Endothelial cell of umbilical vein (primary cell): Measurements from ENCODE around the gene GSE1. TPM values are rescaled to one million over a fixed set of nuclear protein-coding genes. Genes with fewer than 3 reads are reported as not detected.

Experiments used
- BruUV-seq: library from RNA; stranded (reverse); fragments of 400-500 nt; replicated peaks from 2 replicates; lab custom pipeline; 2021; lab: Mats Ljungman, UMichigan
- CTCF ChIA-PET: fragments of 300-600, 350-600 bp; sonication (Branson Sonifier 250); formaldehyde crosslinking; loops from one replicate; lab custom pipeline; 2021; ENCODE audit warnings: antibody characterized with exemption, inconsistent platforms; lab: Charles Lee
- POLR2A ChIA-PET: fragments of 300-600, 350-600 bp; sonication (Branson Sonifier 250); formaldehyde crosslinking; loops from one replicate; lab custom pipeline; 2021; ENCODE audit warnings: antibody characterized with exemption, inconsistent platforms; lab: Charles Lee
- DNase-seq: peaks from one replicate; pipeline ENCODE4 v3.0.0-alpha.2; 2011; ENCODE audit warnings: low read depth, low spot score
- FAIRE-seq: peaks from 2 replicates; lab custom pipeline; 2011; peaks lifted over from hg19 to GRCh38; lab: Jason Lieb, UNC
- H2AFZ ChIP-seq: 2 replicates; pipeline ENCODE4 v1.6.0; 2012; ENCODE audit warnings: low read depth, low read length, control low read depth, inconsistent platforms
- H3K27ac ChIP-seq: 2 replicates; pipeline ENCODE4 v1.5.1; 2011; ENCODE audit warnings: low read depth, mild to moderate bottlenecking, control low read depth, low read length, moderate library complexity; ENCODE audit not compliant: insufficient read depth
- H3K27me3 ChIP-seq, 2 experiments: 2 replicates each; pipeline versions ENCODE4 v1.6.0 to v1.6.1; 2011; ENCODE audit warnings: low read length in 2 of 2, mixed read lengths in 1 of 2; ENCODE audit not compliant: control insufficient read depth in 2 of 2, insufficient read depth in 2 of 2
- H3K36me3 ChIP-seq, 2 experiments: 2 replicates in 1 of 2; 3 replicates in 1 of 2; pipeline ENCODE4 v1.5.1; 2011; ENCODE audit warnings: low read length in 2 of 2, mild to moderate bottlenecking in 1 of 2, moderate library complexity in 1 of 2; ENCODE audit not compliant: control insufficient read depth in 2 of 2, insufficient read depth in 2 of 2; ENCODE audit errors: extremely low read depth in 1 of 2
- H3K4me1 ChIP-seq: 3 replicates; pipeline ENCODE4 v1.5.1; 2011; ENCODE audit warnings: mild to moderate bottlenecking, low read length; ENCODE audit not compliant: control insufficient read depth, insufficient read depth; ENCODE audit errors: extremely low read depth
- H3K4me2 ChIP-seq: 2 replicates; pipeline ENCODE4 v1.6.1; 2011; ENCODE audit warnings: low read length, control low read depth, mixed read lengths; ENCODE audit not compliant: insufficient read depth
- H3K4me3 ChIP-seq, 3 experiments: fragments of 200-600 bp in 1 of 3; sonication (generic), shearing (Covaris generic) in 1 of 3; replicated peaks in 1 of 3; 2 replicates each; pipeline ENCODE4 v1.5.1; 2011 to 2016; ENCODE audit warnings: control low read depth in 3 of 3, low read length in 3 of 3, mild to moderate bottlenecking in 2 of 3, inconsistent platforms in 1 of 3, low read depth in 1 of 3, moderate library complexity in 1 of 3; ENCODE audit not compliant: insufficient read depth in 1 of 3
- H3K79me2 ChIP-seq: 2 replicates; pipeline ENCODE4 v1.6.0; 2012; ENCODE audit warnings: low read length, inconsistent platforms; ENCODE audit not compliant: control insufficient read depth, insufficient read depth
- H3K9ac ChIP-seq: replicated peaks from 2 replicates; pipeline ENCODE3; 2011; ENCODE audit warnings: low read length, control low read depth; ENCODE audit not compliant: insufficient read depth; ENCODE audit errors: extremely low read depth
- H3K9me1 ChIP-seq: replicated peaks from 3 replicates; pipeline ENCODE4 v1.6.0; 2011; ENCODE audit warnings: mild to moderate bottlenecking, low read length; ENCODE audit not compliant: control insufficient read depth, insufficient read depth; ENCODE audit errors: extremely low read depth
- H3K9me3 ChIP-seq: replicated peaks from 2 replicates; pipeline ENCODE4 v1.5.1; 2012; ENCODE audit warnings: low read length, inconsistent platforms; ENCODE audit not compliant: control insufficient read depth, insufficient read depth
- H4K20me1 ChIP-seq: replicated peaks from 2 replicates; pipeline ENCODE3; 2011; ENCODE audit warnings: mild to moderate bottlenecking, low read length; ENCODE audit not compliant: control insufficient read depth, insufficient read depth; ENCODE audit errors: extremely low read depth
- CTCF ChIP-seq, 2 donors: IDR thresholded peaks; 1 replicate in 1 of 2; 2 replicates in 1 of 2; pipeline ENCODE4 v1.5.1; 2011; ENCODE audit warnings: low read length in 2 of 2, mild to moderate bottlenecking in 2 of 2, moderate library complexity in 2 of 2, control low read depth in 1 of 2, inconsistent platforms in 1 of 2, low read depth in 1 of 2; ENCODE audit not compliant: insufficient read depth in 1 of 2; ENCODE audit errors: extremely low read depth in 1 of 2
- EZH2 ChIP-seq: IDR thresholded peaks from 2 replicates; pipeline ENCODE4 v1.6.1; 2012; ENCODE audit warnings: borderline replicate concordance, low read depth, mild to moderate bottlenecking, moderate library complexity, low read length, inconsistent platforms; ENCODE audit not compliant: severe bottlenecking
- FOS ChIP-seq: IDR thresholded peaks from 2 replicates; pipeline ENCODE4 v1.6.1; 2011; ENCODE audit warnings: mild to moderate bottlenecking, low read length, moderate library complexity, borderline replicate concordance; ENCODE audit not compliant: insufficient read depth
- GATA2 ChIP-seq: IDR thresholded peaks from 2 replicates; pipeline ENCODE4 v1.7.0; 2011; ENCODE audit warnings: low read depth, mild to moderate bottlenecking, moderate library complexity, mixed read lengths, low read length; ENCODE audit not compliant: insufficient read length, insufficient read depth
- JUN ChIP-seq: IDR thresholded peaks from 2 replicates; pipeline ENCODE4 v1.6.1; 2011; ENCODE audit warnings: borderline replicate concordance, low read depth; ENCODE audit not compliant: insufficient read length, insufficient read depth
- MAX ChIP-seq: IDR thresholded peaks from 2 replicates; pipeline ENCODE4 v1.6.1; 2011; ENCODE audit not compliant: insufficient read depth, insufficient read length
- MYC ChIP-seq: IDR thresholded peaks from one replicate; pipeline ENCODE4 v1.6.1; 2011; ENCODE audit warnings: mild to moderate bottlenecking, low read depth, low read length
- POLR2A ChIP-seq: IDR thresholded peaks from 2 replicates; pipeline ENCODE4 v1.6.1; 2012; ENCODE audit warnings: low read depth, mild to moderate bottlenecking, control low read depth, low read length
- POLR2AphosphoS5 ChIP-seq: IDR thresholded peaks from 2 replicates; pipeline ENCODE4 v1.6.1; 2012; ENCODE audit warnings: low read depth, mild to moderate bottlenecking, control low read depth, low read length, moderate library complexity; ENCODE audit not compliant: insufficient read depth
- dilution Hi-C: fragments of 300-500 bp; cut with MboI; formaldehyde crosslinking; loops from one replicate; pipeline ENCODE4 v1.15.0; 2019; ENCODE audit warnings: low sequenced_read_pairs; ENCODE audit not compliant: extremely low pct_ligation_motif_present
- intact Hi-C: fragments of 100-400 bp; cut with micrococcal nuclease; formaldehyde crosslinking; loops from one replicate; pipeline ENCODE4 v1.10.0; 2022
- polyA plus RNA-seq, 4 experiments: library from polyadenylated mRNA; depleted of rRNA in 3 of 4; stranded (reverse) in 3 of 4; unstranded in 1 of 4; fragments of >200 nt; gene quantifications; 2 replicates each; pipeline versions ENCODE4 v1.2.1 to v1.2.3, GENCODE V29; 2011 to 2012; ENCODE audit warnings: missing spikeins in 1 of 4
- total RNA-seq: library from RNA; stranded (reverse); gene quantifications from 2 replicates; pipeline ENCODE4 v1.2.3, GENCODE V29; 2021

The GSE1 gene
- total and polyA plus RNA-seq, 2 donors (not counting 3 experiments of a cell fraction or from before 2014, with no cell fraction given) = 4.2 to 18.3 TPM

- no peak for TF ChIP-seq POLR2A
- no TSS peak for BruUV-seq
- dilution Hi-C loops = no loop called here
- no peak overlapping the region for H3K4me2 ChIP-seq
- H2AFZ ChIP-seq = no peak overlapping the region
- no peaks in the 10 kb centered on the region for H4K20me1 ChIP-seq
- no peak for DNase-seq
- POLR2A ChIA-PET = no interaction called here
- no peak overlapping the region for H3K27ac ChIP-seq
- H3K4me1 ChIP-seq = peaks cover 5% of the 10 kb centered on the region
- H3K36me3 ChIP-seq = no peaks in the 10 kb centered on the region
- H3K9ac ChIP-seq = no peak overlapping the region
- no peaks in the 10 kb centered on the region for H3K79me2 ChIP-seq
- no peaks in the 10 kb centered on the region for H3K9me3 ChIP-seq
- no peaks in the 10 kb centered on the region for H3K9me1 ChIP-seq
- no peak overlapping the region for H3K4me3 ChIP-seq
- FAIRE-seq = no peak
- no peaks in the 10 kb centered on the region for H3K27me3 ChIP-seq
- intact Hi-C loops = no loop called here
- CTCF ChIA-PET = interaction anchor here (4.0 kb wide), 1 partner anchor 22 kb away, joined by 17 read pairs; no protein-coding TSS in a partner anchor
These were observed 24.9 kb downstream of the GSE1 start for GRCh38 chr16:85637808-85638647.

GRCh38 chr16:85638695-85639409 lies 25.7 kb downstream of the GSE1 start:
- Histone ChIP-seq H3K36me3 (no peaks in the 10 kb centered on the region), H3K9me1 (no peaks in the 10 kb centered on the region), H3K4me1 (peaks cover 5% of the 10 kb centered on the region), H3K9me3 (no peaks in the 10 kb centered on the region), H2AFZ (no peak overlapping the region), H3K27me3 (no peaks in the 10 kb centered on the region), H4K20me1 (no peaks in the 10 kb centered on the region), H3K27ac (no peak overlapping the region), H3K4me3 (no peak overlapping the region), H3K4me2 (no peak overlapping the region), H3K9ac (no peak overlapping the region), H3K79me2 (no peaks in the 10 kb centered on the region)
- CTCF ChIA-PET = no interaction called here
- POLR2A ChIA-PET = no interaction called here
- DNase-seq (no peak), FAIRE-seq (no peak)
- no peak for TF ChIP-seq GATA2
- TF ChIP-seq FOS = no peak
- no peak for TF ChIP-seq EZH2
- no peak for TF ChIP-seq MYC
- no peak for TF ChIP-seq JUN
- TF ChIP-seq POLR2A = no peak
- no peak for TF ChIP-seq MAX
- TF ChIP-seq CTCF (IDR thresholded peaks at IDR 0.05; ENCODE audit: extremely low read depth in 1 of 2, insufficient read depth in 1 of 2, low read depth in 1 of 2, low read length in 2 of 2) = no peak
- TF ChIP-seq POLR2AphosphoS5 = no peak
- intact Hi-C loops = no loop called here
- no TSS peak for BruUV-seq
- dilution Hi-C loops = no loop called here
